Ovary (tissue), 3 donors: ENCODE results near the gene DDR2.

Experiments used
- CTCF ChIP-seq, 3 donors: fragments of 450-650 bp in 2 of 3; fragments of 200-600 bp in 1 of 3; IDR thresholded peaks; one replicate each; pipeline versions ENCODE4 v1.5.1 to v1.8.0; 2016 to 2022; ENCODE audit warnings: antibody characterized with exemption in 3 of 3, mild to moderate bottlenecking in 1 of 3
- EP300 ChIP-seq: sonication (generic); formaldehyde crosslinking; IDR thresholded peaks from one replicate; pipeline ENCODE4 v1.6.1; 2017; ENCODE audit warnings: antibody characterized with exemption
- POLR2A ChIP-seq: fragments of 450-650 bp; IDR thresholded peaks from one replicate; pipeline ENCODE4 v1.6.1; 2017; ENCODE audit warnings: antibody characterized with exemption, mild to moderate bottlenecking, moderate library complexity
- donor health status: DM: no; HTN: no; CAD: no.

- TF ChIP-seq CTCF (IDR thresholded peaks at IDR 0.05) (no peak), POLR2A (no peak), EP300 (no peak)
Measured at GRCh38 chr1:162619076-162619475, 13.2 kb upstream of the DDR2 start.
